ENCODE results near the gene CHD6.
A peak's percentile ranks its signal among the peaks of the same experiment; 100 is the strongest.

Gene CHD6

GRCh38 chr20:41418739-41419293, 199.4 kb downstream of the CHD6 start:
- DNase-seq = no peak

GRCh38 chr20:41418031-41418430, 200.1 kb downstream of the CHD6 start:
- DNase-seq = no peak

- DNase-seq = no peak
Measured at GRCh38 chr20:41415191-41415590, 203.0 kb downstream of the CHD6 start.

GRCh38 chr20:41413169-41413568, 205.0 kb downstream of the CHD6 start:
- no peak for DNase-seq

- DNase-seq = no peak
Measured at GRCh38 chr20:41412324-41413120, 205.7 kb downstream of the CHD6 start.

GRCh38 chr20:41411391-41411847, 206.8 kb downstream of the CHD6 start:
- no peak for DNase-seq

GRCh38 chr20:41408986-41409385, 209.2 kb downstream of the CHD6 start:
- peak; percentile 86 for DNase-seq

- DNase-seq = no peak
Measured at GRCh38 chr20:41408156-41408794, 209.9 kb downstream of the CHD6 start.

GRCh38 chr20:41407607-41408006, 210.6 kb downstream of the CHD6 start:
- no peak for DNase-seq

- no peak for DNase-seq
Measured at GRCh38 chr20:41406896-41407444, 211.2 kb downstream of the CHD6 start.

- no peak for DNase-seq
Measured at GRCh38 chr20:41406353-41406752, 211.8 kb downstream of the CHD6 start.

- no peak for DNase-seq
Measured at GRCh38 chr20:41405436-41405835, 212.7 kb downstream of the CHD6 start.

GRCh38 chr20:41403604-41404003, 214.6 kb downstream of the CHD6 start:
- no peak for DNase-seq

- peak; percentile 74 for DNase-seq
Measured at GRCh38 chr20:41398408-41398807, 219.8 kb downstream of the CHD6 start.

- peak; percentile 89 for DNase-seq
Measured at GRCh38 chr20:41395667-41396664, 222.2 kb downstream of the CHD6 start.

GRCh38 chr20:41394931-41395666, 223.1 kb downstream of the CHD6 start:
- DNase-seq = no peak

- DNase-seq = no peak
Measured at GRCh38 chr20:41394081-41394480, 224.1 kb downstream of the CHD6 start.

- no peak for DNase-seq
Measured at GRCh38 chr20:41393705-41394066, 224.5 kb downstream of the CHD6 start.

- peak; percentile 80 for DNase-seq
Measured at GRCh38 chr20:41392871-41393704, 225.1 kb downstream of the CHD6 start.

- DNase-seq = no peak
Measured at GRCh38 chr20:41392295-41392694, 225.9 kb downstream of the CHD6 start.

GRCh38 chr20:41391587-41392001, 226.6 kb downstream of the CHD6 start:
- DNase-seq = no peak
